Stimulated activated memory B cell treated with anti-CD40 and anti-IgM and Interleukin-4, amounts not matched to agents 10 μg/mL and 1 μg/mL and 100 μg/mL, for 72 hours (primary cell): Measurements from ENCODE around the gene PER3.
A peak's percentile ranks its signal among the peaks of the same experiment; 100 is the strongest.

ENCODE experiments used
- ATAC-seq: fragments of 150-1000 bp; cut with Tn5 transposase; 2 replicates; pipeline ENCODE4 v1.10.0; 2021
- H3K27ac Mint-ChIP-seq: one replicate; pipeline ENCODE4 v1.8.0; 2022; ENCODE audit warnings: mild to moderate bottlenecking, mixed read lengths
- H3K27me3 Mint-ChIP-seq: one replicate; pipeline ENCODE4 v1.8.0; 2022; ENCODE audit warnings: mixed read lengths
- H3K36me3 Mint-ChIP-seq: one replicate; pipeline ENCODE4 v1.8.0; 2022; ENCODE audit warnings: mixed read lengths
- H3K4me1 Mint-ChIP-seq: one replicate; pipeline ENCODE4 v1.8.0; 2022; ENCODE audit warnings: mixed read lengths
- H3K4me3 Mint-ChIP-seq: one replicate; pipeline ENCODE4 v1.8.0; 2022; ENCODE audit warnings: mild to moderate bottlenecking, moderate library complexity, mixed read lengths
- H3K9me3 Mint-ChIP-seq: one replicate; pipeline ENCODE4 v1.8.0; 2022; ENCODE audit warnings: mixed read lengths

Gene PER3

GRCh38 chr1:7865978-7866377, 81.9 kb downstream of the PER3 start:
- peaks cover 45% of the 10 kb centered on the region for H3K27me3 Mint-ChIP-seq
- H3K27ac Mint-ChIP-seq, result no peak overlapping the region
- peaks cover 2% of the 10 kb centered on the region for H3K9me3 Mint-ChIP-seq
- no peak overlapping the region for H3K4me3 Mint-ChIP-seq
- no peak for ATAC-seq
- no peaks in the 10 kb centered on the region for H3K36me3 Mint-ChIP-seq
- no peaks in the 10 kb centered on the region for H3K4me1 Mint-ChIP-seq

- Mint-ChIP-seq H3K4me3 (no peak overlapping the region), H3K27me3 (peaks cover 57% of the 10 kb centered on the region), H3K9me3 (peaks cover 2% of the 10 kb centered on the region), H3K4me1 (no peaks in the 10 kb centered on the region), H3K36me3 (no peaks in the 10 kb centered on the region), H3K27ac (no peak overlapping the region)
- ATAC-seq, result no peak
Measured at GRCh38 chr1:7868070-7868780, 84.1 kb downstream of the PER3 start.

- no peak overlapping the region for H3K4me3 Mint-ChIP-seq
- no peaks in the 10 kb centered on the region for H3K36me3 Mint-ChIP-seq
- peaks cover 2% of the 10 kb centered on the region for H3K9me3 Mint-ChIP-seq
- H3K27me3 Mint-ChIP-seq, result peaks cover 68% of the 10 kb centered on the region
- H3K4me1 Mint-ChIP-seq, result no peaks in the 10 kb centered on the region
- H3K27ac Mint-ChIP-seq, result no peak overlapping the region
- no peak for ATAC-seq
Measured at GRCh38 chr1:7869136-7869920, 85.2 kb downstream of the PER3 start.

- Mint-ChIP-seq H3K9me3 (peaks cover 5% of the 10 kb centered on the region), H3K27ac (no peak overlapping the region), H3K4me3 (no peak overlapping the region), H3K27me3 (peaks cover 79% of the 10 kb centered on the region), H3K4me1 (no peaks in the 10 kb centered on the region), H3K36me3 (no peaks in the 10 kb centered on the region)
- ATAC-seq, result no peak
Measured at GRCh38 chr1:7871136-7871535, 87.0 kb downstream of the PER3 start.

- H3K4me3 Mint-ChIP-seq, result no peak overlapping the region
- ATAC-seq, result peak; percentile 31
- no peak overlapping the region for H3K27ac Mint-ChIP-seq
- H3K36me3 Mint-ChIP-seq, result peaks cover 5% of the 10 kb centered on the region
- peaks cover 69% of the 10 kb centered on the region for H3K27me3 Mint-ChIP-seq
- H3K4me1 Mint-ChIP-seq, result no peaks in the 10 kb centered on the region
- peaks cover 14% of the 10 kb centered on the region for H3K9me3 Mint-ChIP-seq
Measured at GRCh38 chr1:7873801-7874795, 90.0 kb downstream of the PER3 start.

DNA sequence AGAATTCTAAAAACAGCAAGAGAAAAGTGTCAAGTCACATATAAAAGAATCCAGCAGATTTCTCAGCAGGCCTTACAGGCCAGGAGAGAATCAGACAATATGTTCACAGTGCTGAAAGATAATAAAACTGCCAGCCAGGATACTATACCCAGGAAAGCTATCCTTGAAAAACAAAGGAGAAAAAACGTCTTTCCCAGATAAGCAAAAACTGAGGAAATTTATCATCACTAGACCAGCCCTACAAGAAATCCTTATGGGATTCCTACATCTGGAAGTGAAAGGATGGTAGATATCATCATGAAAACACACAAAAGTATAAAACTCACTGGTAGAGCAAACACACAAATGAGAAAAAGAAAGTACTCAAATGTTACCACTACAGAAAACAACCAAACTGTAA, 93.9 kb downstream of the PER3 start:
- H3K4me3 Mint-ChIP-seq, result no peak overlapping the region
- no peak overlapping the region for H3K27ac Mint-ChIP-seq
- H3K4me1 Mint-ChIP-seq, result no peaks in the 10 kb centered on the region
- peaks cover 45% of the 10 kb centered on the region for H3K27me3 Mint-ChIP-seq
- H3K36me3 Mint-ChIP-seq, result peaks cover 5% of the 10 kb centered on the region
- peaks cover 14% of the 10 kb centered on the region for H3K9me3 Mint-ChIP-seq
- ATAC-seq, result no peak

DNA sequence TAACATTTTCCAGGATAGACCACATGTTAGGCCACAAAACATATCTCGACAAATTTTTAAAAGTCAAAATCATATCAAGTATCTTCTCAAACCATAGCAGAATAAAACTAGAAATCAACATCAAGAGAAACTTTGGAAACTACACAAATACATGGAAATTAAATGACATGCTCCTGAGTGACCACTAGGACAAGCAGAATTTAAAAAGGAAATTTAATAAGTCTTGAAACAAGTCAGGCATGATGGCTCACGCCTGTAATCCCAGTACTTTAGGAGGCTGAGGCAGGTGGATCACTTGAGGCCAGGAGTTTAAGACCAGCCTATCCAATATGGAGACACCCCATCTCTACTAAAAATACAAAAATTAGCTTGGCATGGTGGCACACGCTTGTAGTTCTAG, 95.1 kb downstream of the PER3 start:
- Mint-ChIP-seq H3K4me1 (no peaks in the 10 kb centered on the region), H3K27me3 (peaks cover 34% of the 10 kb centered on the region), H3K36me3 (peaks cover 5% of the 10 kb centered on the region), H3K27ac (no peak overlapping the region), H3K9me3 (peaks cover 14% of the 10 kb centered on the region), H3K4me3 (no peak overlapping the region)
- no peak for ATAC-seq

DNA sequence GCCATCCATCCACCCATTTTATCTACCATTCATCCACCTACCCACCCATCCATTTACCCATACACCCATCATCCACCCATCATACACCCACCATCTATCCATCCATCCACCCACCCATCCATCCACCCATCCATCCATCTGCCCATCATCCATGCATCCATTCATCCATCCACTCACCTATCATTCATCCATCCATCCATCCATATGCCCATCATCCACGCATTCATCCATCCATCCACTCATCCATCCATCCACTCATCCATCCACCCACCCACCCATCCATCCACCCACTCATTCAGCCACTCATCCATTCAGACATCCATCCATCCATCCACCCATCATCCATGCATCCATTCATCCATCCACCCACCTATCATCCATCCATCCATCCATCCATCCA, 100.7 kb downstream of the PER3 start:
- H3K9me3 Mint-ChIP-seq, result peaks cover 7% of the 10 kb centered on the region
- no peak for ATAC-seq
- H3K27ac Mint-ChIP-seq, result no peak overlapping the region
- H3K36me3 Mint-ChIP-seq, result no peaks in the 10 kb centered on the region
- no peaks in the 10 kb centered on the region for H3K4me1 Mint-ChIP-seq
- peaks cover 42% of the 10 kb centered on the region for H3K27me3 Mint-ChIP-seq
- no peak overlapping the region for H3K4me3 Mint-ChIP-seq

DNA sequence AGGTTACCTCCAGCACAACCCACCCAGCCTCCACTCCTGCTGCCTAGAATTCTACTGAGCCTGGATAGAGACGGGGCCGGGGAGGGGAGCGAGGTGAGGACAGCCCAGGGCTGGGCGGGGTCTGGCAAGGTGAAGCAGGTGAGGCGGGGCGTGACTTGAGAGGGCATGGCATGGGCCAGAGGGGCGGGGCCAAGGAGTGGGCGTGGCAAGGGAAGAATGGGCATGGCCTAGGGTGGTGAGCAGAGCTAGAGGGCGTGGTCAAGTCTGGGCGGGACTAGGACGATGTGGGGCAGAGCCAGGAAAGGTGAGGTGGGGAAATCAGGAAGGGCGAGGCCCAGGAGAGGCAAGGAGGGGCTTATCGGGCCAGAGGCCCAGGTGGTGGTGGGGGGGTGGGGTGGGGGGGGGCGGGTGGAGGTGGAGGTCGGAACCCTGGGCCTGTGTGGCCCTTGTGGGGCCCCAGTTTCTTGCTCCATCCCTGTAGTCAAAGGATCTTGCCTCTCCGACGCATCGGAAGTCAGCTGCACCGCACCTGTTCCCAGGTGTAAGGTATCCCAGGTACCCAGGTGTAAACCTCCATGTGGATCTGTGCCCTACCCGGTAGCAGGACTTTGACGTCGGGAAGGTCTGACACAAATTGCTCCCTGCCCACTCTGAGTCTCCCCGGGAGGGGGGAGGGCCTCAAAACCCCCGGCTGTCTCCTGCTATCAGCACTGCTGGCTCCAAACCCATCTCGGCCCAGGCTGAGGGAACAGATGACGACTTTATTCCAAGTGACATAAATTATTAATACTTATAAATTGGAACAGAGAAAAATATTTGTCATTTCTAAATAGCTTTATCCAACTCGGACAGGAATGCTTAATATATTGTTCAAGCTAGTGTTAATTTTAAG, 101.7 kb downstream of the PER3 start:
- ATAC-seq, result no peak

DNA sequence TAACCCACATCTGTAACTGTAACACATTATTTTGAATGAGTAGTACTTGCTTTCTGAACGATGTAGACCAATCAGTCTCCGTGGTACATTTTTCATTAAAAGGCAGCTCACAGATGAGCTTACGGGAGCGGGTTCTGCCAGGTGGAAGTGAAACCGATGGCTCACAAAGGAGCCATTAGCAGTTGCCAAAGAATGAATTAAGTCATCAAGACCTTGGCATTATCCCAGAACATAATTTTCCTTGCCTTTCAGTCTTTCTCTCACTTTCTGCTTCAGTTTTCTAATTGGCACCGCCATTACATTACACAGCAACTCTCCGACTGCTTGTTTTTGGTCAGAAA, 102.3 kb downstream of the PER3 start:
- H3K4me1 Mint-ChIP-seq, result no peaks in the 10 kb centered on the region
- peaks cover 10% of the 10 kb centered on the region for H3K9me3 Mint-ChIP-seq
- no peaks in the 10 kb centered on the region for H3K36me3 Mint-ChIP-seq
- peaks cover 55% of the 10 kb centered on the region for H3K27me3 Mint-ChIP-seq
- no peak overlapping the region for H3K4me3 Mint-ChIP-seq
- no peak overlapping the region for H3K27ac Mint-ChIP-seq
- ATAC-seq, result no peak

More for the DNA sequence above, 101.7 kb downstream of the PER3 start:
- Mint-ChIP-seq H3K4me3 (peak overlapping the region; percentile 17), H3K27ac (no peak overlapping the region), H3K4me1 (no peaks in the 10 kb centered on the region), H3K9me3 (peaks cover 7% of the 10 kb centered on the region), H3K36me3 (no peaks in the 10 kb centered on the region), H3K27me3 (peaks cover 52% of the 10 kb centered on the region)

GRCh38 chr1:7888248-7889081, 104.4 kb downstream of the PER3 start:
- no peaks in the 10 kb centered on the region for H3K36me3 Mint-ChIP-seq
- H3K4me1 Mint-ChIP-seq, result no peaks in the 10 kb centered on the region

DNA sequence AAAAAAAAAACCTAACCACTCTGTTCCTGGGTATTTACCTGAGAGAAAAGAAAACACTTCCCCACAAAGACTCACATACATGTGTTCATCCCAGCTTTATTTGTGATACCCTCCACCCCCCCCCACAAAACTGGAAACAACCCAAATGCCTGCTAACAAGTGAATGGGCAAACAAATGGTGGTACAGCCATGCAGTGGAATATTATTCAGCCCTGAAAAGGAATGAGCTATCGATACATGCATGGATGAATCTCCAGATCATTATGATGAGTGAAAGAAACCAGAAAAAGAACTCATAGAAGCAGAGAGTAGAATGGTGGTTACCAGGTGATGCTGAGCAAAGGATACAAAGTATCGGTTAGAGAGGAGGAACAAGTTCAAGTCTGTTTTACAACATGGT, 106.8 kb downstream of the PER3 start:
- H3K4me1 Mint-ChIP-seq, result no peaks in the 10 kb centered on the region
- no peak overlapping the region for H3K27ac Mint-ChIP-seq
- peaks cover 44% of the 10 kb centered on the region for H3K27me3 Mint-ChIP-seq
- no peak overlapping the region for H3K4me3 Mint-ChIP-seq
- no peak for ATAC-seq
- peaks cover 3% of the 10 kb centered on the region for H3K9me3 Mint-ChIP-seq
- no peaks in the 10 kb centered on the region for H3K36me3 Mint-ChIP-seq

More at GRCh38 chr1:7888248-7889081, 104.4 kb downstream of the PER3 start:
- Mint-ChIP-seq H3K27ac (no peak overlapping the region), H3K4me3 (no peak overlapping the region), H3K27me3 (peaks cover 62% of the 10 kb centered on the region), H3K9me3 (peaks cover 10% of the 10 kb centered on the region)
- no peak for ATAC-seq

GRCh38 chr1:7891804-7892203, 107.7 kb downstream of the PER3 start:
- no peak for ATAC-seq
- peaks cover 41% of the 10 kb centered on the region for H3K27me3 Mint-ChIP-seq
- no peaks in the 10 kb centered on the region for H3K36me3 Mint-ChIP-seq

More at GRCh38 chr1:7891804-7892203, 107.7 kb downstream of the PER3 start:
- H3K27ac Mint-ChIP-seq, result no peak overlapping the region
- H3K9me3 Mint-ChIP-seq, result peaks cover 3% of the 10 kb centered on the region
- no peak overlapping the region for H3K4me3 Mint-ChIP-seq
- no peaks in the 10 kb centered on the region for H3K4me1 Mint-ChIP-seq
